Fibroblast of skin of left biceps (primary cell): ENCODE results near the gene CRTC3.

ENCODE experiments used
- DNase-seq, 2 experiments: peaks; one replicate each; pipeline ENCODE4 v3.0.0-alpha.2; 2013; ENCODE audit warnings: low read depth in 2 of 2

The CRTC3 gene

GRCh38 chr15:90594301-90594738 lies 64.6 kb downstream of the CRTC3 start:
- no peak for DNase-seq

DNA sequence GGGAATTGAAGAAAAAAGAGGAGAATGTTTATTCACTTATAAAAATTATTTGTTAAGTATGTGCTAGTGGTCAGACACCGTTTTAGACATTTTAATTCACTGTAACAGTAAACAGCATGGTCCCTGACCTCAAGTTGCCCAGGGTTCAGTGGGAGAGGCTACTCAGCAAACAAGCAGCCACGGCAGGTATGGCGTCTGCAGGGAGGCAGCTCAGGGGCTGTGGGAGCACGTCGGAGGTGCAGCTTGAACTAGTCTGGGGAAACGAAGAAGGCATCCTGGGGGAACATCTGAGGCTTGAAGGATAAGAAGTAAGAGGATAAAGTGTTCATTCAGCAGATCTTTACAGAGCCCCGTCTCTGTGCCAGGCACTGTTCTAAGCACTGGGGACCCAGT lies 66.0 kb downstream of the CRTC3 start:
- DNase-seq, result no peak

GRCh38 chr15:90596943-90597342 lies 67.2 kb downstream of the CRTC3 start:
- DNase-seq, result no peak

DNA sequence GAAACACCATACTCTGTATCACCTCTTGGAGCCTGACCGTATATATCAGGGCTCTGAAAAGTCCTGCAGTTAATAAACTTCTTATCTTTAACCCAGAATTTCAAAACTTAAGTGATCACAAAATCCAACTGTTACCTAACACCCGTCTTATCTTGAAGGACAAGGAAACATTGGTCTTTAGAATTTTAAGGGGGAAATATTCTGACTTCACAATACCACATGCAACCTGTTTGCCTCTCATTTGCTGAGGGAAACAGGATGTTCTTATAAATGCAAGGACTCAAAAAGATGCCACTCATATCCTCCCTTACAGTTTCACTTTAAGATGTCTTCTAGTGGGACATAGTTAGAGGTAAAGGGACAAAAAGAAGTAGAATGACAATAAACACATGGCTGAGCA lies 67.9 kb downstream of the CRTC3 start:
- no peak for DNase-seq

- no peak for DNase-seq
These were observed 68.4 kb downstream of the CRTC3 start for GRCh38 chr15:90598031-90598577.

GRCh38 chr15:90598679-90599078 lies 69.0 kb downstream of the CRTC3 start:
- no peak for DNase-seq

GRCh38 chr15:90599116-90599515 lies 69.4 kb downstream of the CRTC3 start:
- DNase-seq, result no peak

- DNase-seq, result no peak
These were observed 69.9 kb downstream of the CRTC3 start for GRCh38 chr15:90599644-90600043.

DNA sequence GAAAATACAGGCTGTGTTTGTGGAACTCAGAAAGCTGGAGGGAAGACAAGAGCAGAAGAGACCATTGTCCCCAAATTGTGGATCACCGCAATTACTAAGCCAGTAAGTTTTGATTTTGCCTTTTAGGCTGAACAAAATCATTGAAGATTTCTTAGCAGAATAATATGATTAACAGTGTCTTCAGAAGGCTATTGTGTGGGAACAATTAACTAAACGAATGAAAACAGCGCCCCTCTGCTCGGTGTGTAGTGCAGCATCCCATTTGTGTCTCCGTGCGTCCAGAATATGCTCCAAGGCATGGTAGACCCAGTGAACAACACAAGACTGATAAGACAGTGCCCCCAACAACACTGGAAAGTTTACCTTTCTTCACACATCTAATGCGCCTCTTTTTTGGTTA lies 71.2 kb downstream of the CRTC3 start:
- DNase-seq, result no peak

DNA sequence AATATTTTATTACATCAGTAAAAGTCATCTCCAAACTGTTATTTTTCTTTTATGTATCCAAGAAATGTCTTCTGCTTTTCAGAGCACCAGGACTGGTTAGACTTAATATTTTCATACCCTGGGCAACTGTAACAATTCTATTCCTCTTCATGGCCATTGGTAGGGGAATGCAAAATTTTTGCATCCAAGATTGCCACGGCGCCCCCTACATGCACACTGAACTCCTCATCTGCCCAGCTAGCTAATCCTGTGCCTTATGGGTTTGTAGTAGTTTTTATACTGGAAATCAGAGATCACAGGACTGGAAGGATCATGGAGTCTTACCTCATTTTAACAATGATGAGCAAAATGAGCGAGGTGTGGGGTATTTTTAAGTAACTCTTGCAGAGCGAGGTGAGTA lies 74.2 kb downstream of the CRTC3 start:
- no peak for DNase-seq

GRCh38 chr15:90606641-90607040 lies 76.9 kb downstream of the CRTC3 start:
- no peak for DNase-seq

GRCh38 chr15:90607361-90607760 lies 77.6 kb downstream of the CRTC3 start:
- DNase-seq, result no peak

DNA sequence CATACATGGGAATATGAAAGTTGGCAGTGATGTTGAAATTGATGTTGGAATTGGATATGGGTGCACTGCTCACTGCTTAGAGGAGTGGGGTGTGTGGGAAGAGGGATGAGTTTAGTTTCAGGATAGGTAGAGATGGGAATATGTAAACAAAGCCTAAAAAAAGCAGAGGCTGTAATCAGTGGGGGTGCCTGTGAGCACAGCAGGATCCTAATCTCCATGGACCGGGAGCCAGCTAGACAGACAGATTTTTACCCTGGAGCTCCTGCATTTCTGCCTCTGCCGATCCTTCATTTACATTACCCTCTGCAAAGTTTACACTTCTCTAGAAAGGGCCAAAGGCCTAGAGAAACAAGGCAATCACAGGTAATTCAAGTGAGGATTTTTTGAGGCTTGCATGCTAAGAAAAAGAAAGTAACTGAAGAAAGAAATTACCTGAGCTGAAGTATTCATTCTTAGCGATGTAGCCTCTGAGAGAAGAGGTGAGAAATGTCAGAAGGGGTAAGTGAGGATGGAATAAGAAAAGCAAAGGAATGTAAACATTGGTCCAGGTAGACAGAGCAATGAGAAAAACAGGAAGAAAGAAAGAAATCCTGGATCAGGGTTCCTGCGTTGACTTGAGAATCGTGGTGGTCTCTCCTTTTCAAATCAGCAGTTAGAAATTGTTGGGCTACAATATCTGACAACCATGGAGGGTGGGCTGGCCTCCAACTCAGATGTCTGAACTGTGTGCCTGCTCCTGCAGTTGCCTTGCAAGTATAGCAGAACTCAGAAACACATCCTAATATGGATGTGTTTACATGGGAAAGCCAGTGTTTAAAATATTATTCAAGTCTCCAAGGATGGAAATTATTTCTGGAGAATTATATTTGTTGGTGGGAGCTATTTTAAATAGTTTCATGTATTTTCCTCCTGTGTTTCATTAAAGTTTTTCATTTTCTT lies 79.8 kb downstream of the CRTC3 start:
- no peak for DNase-seq

- no peak for DNase-seq
These were observed 80.5 kb downstream of the CRTC3 start for GRCh38 chr15:90610190-90610589.

- no peak for DNase-seq
These were observed 81.4 kb downstream of the CRTC3 start for GRCh38 chr15:90611157-90611556.

- DNase-seq, result no peak
These were observed 87.4 kb downstream of the CRTC3 start for GRCh38 chr15:90617171-90617570.

GRCh38 chr15:90617668-90618097 lies 88.0 kb downstream of the CRTC3 start:
- no peak for DNase-seq

GRCh38 chr15:90618330-90619125 lies 88.8 kb downstream of the CRTC3 start:
- DNase-seq, result no peak

GRCh38 chr15:90619468-90619867 lies 89.7 kb downstream of the CRTC3 start:
- DNase-seq, result no peak

DNA sequence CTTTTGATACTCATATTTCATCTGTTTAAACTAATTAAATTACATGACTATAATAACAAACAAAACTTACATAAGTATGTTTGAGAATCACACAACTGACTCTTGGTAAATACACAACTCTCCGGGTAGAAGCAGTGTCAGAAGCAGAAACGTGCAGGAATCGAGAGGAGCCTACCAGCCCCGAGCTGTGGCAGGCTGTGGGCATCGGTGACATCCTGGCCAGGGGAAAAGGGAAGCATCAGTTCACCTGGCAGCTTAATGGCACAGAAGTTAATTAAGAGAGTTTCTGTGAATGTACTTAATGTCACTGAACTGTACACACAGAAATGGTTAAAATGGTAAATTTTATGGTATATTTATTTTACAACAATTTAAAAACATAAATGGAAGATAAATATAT lies 90.2 kb downstream of the CRTC3 start:
- no peak for DNase-seq

DNA sequence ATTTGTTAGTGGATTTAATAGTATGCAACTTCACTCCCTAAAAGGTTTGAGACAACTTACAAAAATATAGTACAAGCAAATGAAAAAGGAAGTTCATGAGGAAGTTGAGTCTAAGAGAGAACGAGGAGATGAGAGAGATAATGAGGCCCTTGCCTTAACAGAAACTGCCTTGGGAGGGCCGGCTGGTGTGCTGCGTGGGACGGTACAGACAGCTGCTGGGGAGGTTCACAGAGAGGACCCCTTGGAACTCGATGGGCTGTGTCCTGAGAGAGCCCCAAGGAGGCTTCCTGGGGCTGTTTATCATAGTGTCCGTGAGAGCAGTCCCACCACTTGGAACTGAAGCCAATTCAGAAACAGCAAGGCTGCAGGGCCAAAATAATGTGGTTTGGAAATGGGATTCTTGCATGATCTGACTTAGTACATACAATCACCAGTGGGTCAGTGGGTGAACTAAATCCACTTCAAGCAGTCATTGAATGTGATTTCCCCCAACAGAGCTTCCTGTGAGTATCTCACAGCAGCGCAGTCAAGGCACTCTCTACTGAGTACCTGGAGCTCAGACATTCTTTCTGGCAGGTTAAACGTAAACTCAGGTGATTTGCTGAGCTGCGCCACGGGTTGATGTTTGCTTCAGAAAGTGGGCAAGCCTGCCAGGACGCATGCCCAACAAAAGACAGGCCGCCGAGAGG lies 90.8 kb downstream of the CRTC3 start:
- DNase-seq, result no peak

GRCh38 chr15:90623854-90624253 lies 94.1 kb downstream of the CRTC3 start:
- DNase-seq, result no peak
